ENCODE data around the gene CRYBB1. TPM values are rescaled to one million over a fixed set of nuclear protein-coding genes. Genes with fewer than 3 reads are reported as not detected.

Gene CRYBB1
- total RNA-seq, 1 experiment from 2014 or later, result not detected

- no peak for DNase-seq (ENCODE audit: low spot score)
These were observed 40.7 kb downstream of the CRYBB1 start for GRCh38 chr22:26577081-26577480.

GRCh38 chr22:26576026-26576680, 41.7 kb downstream of the CRYBB1 start:
- DNase-seq (ENCODE audit: low spot score), result no peak

- no peak for DNase-seq (ENCODE audit: low spot score)
These were observed 43.7 kb downstream of the CRYBB1 start for GRCh38 chr22:26574001-26574723.

- no peak for DNase-seq (ENCODE audit: low spot score)
These were observed 44.7 kb downstream of the CRYBB1 start for GRCh38 chr22:26573026-26573662.

- DNase-seq (ENCODE audit: low spot score), result no peak
These were observed 46.8 kb downstream of the CRYBB1 start for GRCh38 chr22:26570864-26571525.

GRCh38 chr22:26570115-26570514, 47.7 kb downstream of the CRYBB1 start:
- no peak for DNase-seq (ENCODE audit: low spot score)

GRCh38 chr22:26568207-26568706, 49.6 kb downstream of the CRYBB1 start:
- no peak for DNase-seq (ENCODE audit: low spot score)

- DNase-seq (ENCODE audit: low spot score), result no peak
These were observed 50.2 kb downstream of the CRYBB1 start for GRCh38 chr22:26567610-26568009.

GRCh38 chr22:26566994-26567393, 50.8 kb downstream of the CRYBB1 start:
- DNase-seq (ENCODE audit: low spot score), result no peak

- DNase-seq (ENCODE audit: low spot score), result no peak
These were observed 51.9 kb downstream of the CRYBB1 start for GRCh38 chr22:26565889-26566288.

- DNase-seq (ENCODE audit: low spot score), result no peak
These were observed 52.6 kb downstream of the CRYBB1 start for GRCh38 chr22:26565181-26565580.

- no peak for DNase-seq (ENCODE audit: low spot score)
These were observed 53.2 kb downstream of the CRYBB1 start for GRCh38 chr22:26564672-26565071.

GRCh38 chr22:26564181-26564580, 53.6 kb downstream of the CRYBB1 start:
- no peak for DNase-seq (ENCODE audit: low spot score)

- no peak for DNase-seq (ENCODE audit: low spot score)
These were observed 54.8 kb downstream of the CRYBB1 start for GRCh38 chr22:26563022-26563421.

GRCh38 chr22:26561756-26562417, 55.9 kb downstream of the CRYBB1 start:
- DNase-seq (ENCODE audit: low spot score), result no peak

GRCh38 chr22:26559961-26560575, 57.8 kb downstream of the CRYBB1 start:
- DNase-seq (ENCODE audit: low spot score), result no peak

GRCh38 chr22:26558248-26558895, 59.5 kb downstream of the CRYBB1 start:
- no peak for DNase-seq (ENCODE audit: low spot score)

GRCh38 chr22:26556904-26557303, 60.9 kb downstream of the CRYBB1 start:
- DNase-seq (ENCODE audit: low spot score), result no peak

- no peak for DNase-seq (ENCODE audit: low spot score)
These were observed 62.3 kb downstream of the CRYBB1 start for GRCh38 chr22:26555478-26555877.

- no peak for DNase-seq (ENCODE audit: low spot score)
These were observed 62.9 kb downstream of the CRYBB1 start for GRCh38 chr22:26554956-26555355.

All from H4 (cell line).